ENCODE results near the gene FBXO15.

- no peak for TF ChIP-seq CTCF (conservative IDR thresholded peaks at IDR 0.05)
- TF ChIP-seq EZH2 (IDR thresholded peaks at IDR 0.05; ENCODE audit: low read depth): no peak
These were observed 37.5 kb downstream of the FBXO15 start for GRCh38 chr18:74110149-74110548.

All from PC-9 (cell line).